NT2/D1 (cell line): Measurements from ENCODE around the gene TMEM132D.
"Not testable (repeated sequence)": the region's sequence is repeated elsewhere in the genome, so short reads cannot be mapped to it uniquely, and the experiment has no call there.

Experiments used
- DNase-seq: peaks from one replicate; pipeline ENCODE4 v3.0.0-alpha.2; 2011; ENCODE audit warnings: low read depth, low spot score
- H3K27me3 ChIP-seq: 2 replicates; pipeline ENCODE4 v1.6.0; 2011; ENCODE audit warnings: mild to moderate bottlenecking; ENCODE audit not compliant: insufficient read length, insufficient read depth
- H3K36me3 ChIP-seq: 2 replicates; pipeline ENCODE4 v1.6.1; 2011; ENCODE audit warnings: mild to moderate bottlenecking, low read length, mixed read lengths; ENCODE audit not compliant: insufficient read depth, insufficient read length
- H3K4me1 ChIP-seq: 2 replicates; pipeline ENCODE4 v1.5.1; 2011; ENCODE audit not compliant: insufficient read depth, insufficient read length
- H3K4me3 ChIP-seq: 2 replicates; pipeline ENCODE4 v1.5.1; 2011; ENCODE audit warnings: low read depth; ENCODE audit not compliant: insufficient read length
- H3K9ac ChIP-seq: 2 replicates; pipeline ENCODE4 v1.6.0; 2011; ENCODE audit warnings: low read depth; ENCODE audit not compliant: insufficient read length
- H3K9me3 ChIP-seq: 2 replicates; pipeline ENCODE4 v1.5.1; 2011; ENCODE audit warnings: mild to moderate bottlenecking, low read length; ENCODE audit not compliant: insufficient read depth
- SUZ12 ChIP-seq: IDR thresholded peaks from 2 replicates; pipeline ENCODE4 v1.6.1; 2011; ENCODE audit not compliant: insufficient read length, insufficient read depth; ENCODE audit errors: extremely low read depth
- YY1 ChIP-seq: IDR thresholded peaks from 2 replicates; pipeline ENCODE4 v1.6.1; 2011; ENCODE audit not compliant: insufficient read length, insufficient read depth
- ZNF274 ChIP-seq: IDR thresholded peaks from 2 replicates; pipeline ENCODE4 v1.6.1; 2011; ENCODE audit warnings: mild to moderate bottlenecking, low read depth, low read length

The TMEM132D gene

DNA sequence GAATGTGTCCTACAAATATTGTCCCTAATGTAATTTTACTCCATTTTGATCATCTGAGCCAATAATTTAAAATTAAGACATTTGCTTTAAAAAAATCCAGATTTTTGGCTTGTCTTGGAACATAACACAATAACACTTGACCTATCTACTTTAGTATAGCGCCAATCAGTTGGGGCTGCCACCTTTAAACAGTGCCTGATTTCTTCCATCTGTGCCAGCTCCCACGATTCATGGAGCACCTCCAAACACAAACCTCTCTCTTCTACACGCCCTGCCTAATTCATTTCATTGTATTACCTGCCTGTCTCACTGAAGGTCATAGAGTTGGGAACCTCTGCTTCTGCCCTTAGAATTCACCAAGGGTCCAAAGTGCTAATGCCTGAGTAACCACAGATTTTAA, 352.4 kb downstream of the TMEM132D start:
- Histone ChIP-seq H3K9ac (no peak overlapping the region), H3K4me3 (no peak overlapping the region), H3K9me3 (no peaks in the 10 kb centered on the region; the same call in 1 of the 2 replicates), H3K27me3 (no peaks in the 10 kb centered on the region), H3K4me1 (no peaks in the 10 kb centered on the region), H3K36me3 (no peaks in the 10 kb centered on the region)
- TF ChIP-seq SUZ12 (no peak), YY1 (no peak), ZNF274 (no peak)
- no peak for DNase-seq

GRCh38 chr12:129550353-129550752, 353.5 kb downstream of the TMEM132D start:
- no peak overlapping the region for H3K9ac ChIP-seq
- DNase-seq, result no peak

DNA sequence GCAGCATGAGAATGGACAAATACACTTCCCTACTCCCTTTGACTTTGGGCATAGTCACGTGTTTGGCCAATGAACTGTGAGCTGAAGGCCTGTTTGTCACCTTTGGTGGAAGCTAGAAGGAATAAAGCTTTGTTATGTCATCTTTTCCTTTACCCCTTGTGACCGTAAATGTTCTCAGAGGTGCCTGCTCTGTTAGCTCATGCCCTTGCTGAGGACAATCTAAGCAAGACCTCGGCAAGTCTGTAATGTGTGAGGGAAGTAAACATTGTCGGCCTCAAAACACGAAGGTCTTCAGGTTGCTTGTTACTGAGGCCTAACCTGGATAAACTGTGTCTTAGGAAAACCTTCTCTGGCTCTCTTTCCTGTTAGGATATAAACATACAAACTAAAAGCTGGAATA, 354.2 kb downstream of the TMEM132D start:
- no peak for TF ChIP-seq ZNF274
- no peak for TF ChIP-seq SUZ12
- no peak for TF ChIP-seq YY1
- Histone ChIP-seq H3K36me3 (no peaks in the 10 kb centered on the region), H3K9ac (no peak overlapping the region), H3K9me3 (no peaks in the 10 kb centered on the region; the same call in 1 of the 2 replicates), H3K27me3 (no peaks in the 10 kb centered on the region), H3K4me1 (no peaks in the 10 kb centered on the region), H3K4me3 (no peak overlapping the region)
- DNase-seq, result no peak

More at GRCh38 chr12:129550353-129550752, 353.5 kb downstream of the TMEM132D start:
- Histone ChIP-seq H3K4me3 (no peak overlapping the region), H3K27me3 (no peaks in the 10 kb centered on the region), H3K4me1 (no peaks in the 10 kb centered on the region), H3K9me3 (no peaks in the 10 kb centered on the region; the same call in 1 of the 2 replicates), H3K36me3 (no peaks in the 10 kb centered on the region)
- TF ChIP-seq SUZ12, result no peak
- TF ChIP-seq ZNF274, result no peak
- no peak for TF ChIP-seq YY1

- H3K9me3 ChIP-seq, H3K4me1 ChIP-seq, H3K36me3 ChIP-seq, H3K4me3 ChIP-seq, H3K27me3 ChIP-seq, H3K9ac ChIP-seq, DNase-seq: not testable (repeated sequence)
Measured at GRCh38 chr12:129549020-129549419, 354.8 kb downstream of the TMEM132D start.

- H3K4me1 ChIP-seq, result no peaks in the 10 kb centered on the region
- DNase-seq, result no peak
- no peaks in the 10 kb centered on the region for H3K27me3 ChIP-seq
- TF ChIP-seq YY1 (no peak), SUZ12 (no peak), ZNF274 (no peak)
- no peak overlapping the region for H3K9ac ChIP-seq
- no peaks in the 10 kb centered on the region for H3K36me3 ChIP-seq
- H3K9me3 ChIP-seq, result no peaks in the 10 kb centered on the region; the same call in 1 of the 2 replicates
- no peak overlapping the region for H3K4me3 ChIP-seq
Measured at GRCh38 chr12:129544716-129545115, 359.1 kb downstream of the TMEM132D start.

- H3K27me3 ChIP-seq, result no peaks in the 10 kb centered on the region
- H3K36me3 ChIP-seq, result no peaks in the 10 kb centered on the region
- no peak overlapping the region for H3K4me3 ChIP-seq
- no peak for DNase-seq
- H3K9me3 ChIP-seq, result no peaks in the 10 kb centered on the region
- H3K9ac ChIP-seq, result no peak overlapping the region
- H3K4me1 ChIP-seq, result no peaks in the 10 kb centered on the region
- TF ChIP-seq SUZ12, result no peak
- TF ChIP-seq YY1, result no peak
Measured at GRCh38 chr12:129540954-129541353, 362.9 kb downstream of the TMEM132D start.

DNA sequence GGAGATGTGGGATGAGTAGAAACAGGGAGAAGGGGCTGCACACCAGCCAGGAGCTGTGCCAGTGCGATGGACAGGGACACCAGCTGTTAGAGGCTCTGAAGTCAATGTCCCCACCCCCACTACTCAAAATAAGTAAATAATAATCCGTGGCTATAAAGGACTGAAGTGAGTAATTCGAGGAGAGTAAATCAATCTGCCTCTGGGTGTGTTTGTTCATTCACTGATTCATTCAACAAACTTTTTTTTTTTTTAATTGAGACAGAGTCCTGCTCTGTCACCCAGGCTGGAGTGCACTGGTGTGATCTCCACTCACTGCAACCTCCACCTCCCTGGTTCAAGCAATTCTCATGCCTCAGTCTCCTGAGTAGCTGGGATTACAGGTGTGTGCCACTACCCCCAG, 363.6 kb downstream of the TMEM132D start:
- Histone ChIP-seq H3K4me3 (no peak overlapping the region), H3K9ac (no peak overlapping the region), H3K4me1 (no peaks in the 10 kb centered on the region), H3K27me3 (no peaks in the 10 kb centered on the region), H3K9me3 (no peaks in the 10 kb centered on the region), H3K36me3 (no peaks in the 10 kb centered on the region)
- TF ChIP-seq YY1, result no peak
- TF ChIP-seq SUZ12, result no peak
- no peak for DNase-seq

GRCh38 chr12:129538724-129539335, 365.0 kb downstream of the TMEM132D start:
- H3K4me3 ChIP-seq, H3K4me1 ChIP-seq, DNase-seq, H3K9me3 ChIP-seq, H3K36me3 ChIP-seq, H3K9ac ChIP-seq, H3K27me3 ChIP-seq: not testable (repeated sequence)
